IMR-90 (cell line): ENCODE data around the gene WDR1.

Experiments used
- CEBPB ChIP-seq: IDR thresholded peaks from 2 replicates; pipeline ENCODE4 v1.6.1; 2012; ENCODE audit warnings: low read depth, low read length, improper control_type of control experiment
- CTCF ChIP-seq: conservative IDR thresholded peaks from 2 replicates; pipeline ENCODE4 v1.5.1; 2012; ENCODE audit warnings: mild to moderate bottlenecking, low read depth, low read length, improper control_type of control experiment
- MAFK ChIP-seq: IDR thresholded peaks from 2 replicates; pipeline ENCODE4 v1.6.1; 2012; ENCODE audit warnings: low read depth, low read length, improper control_type of control experiment
- MXI1 ChIP-seq: IDR thresholded peaks from 2 replicates; pipeline ENCODE4 v1.6.1; 2012; ENCODE audit warnings: low read depth, mild to moderate bottlenecking, low read length, moderate library complexity, borderline replicate concordance
- POLR2A ChIP-seq: IDR thresholded peaks from 2 replicates; pipeline ENCODE4 v1.6.1; 2012; ENCODE audit warnings: mild to moderate bottlenecking, low read depth, low read length
- RCOR1 ChIP-seq: IDR thresholded peaks from 2 replicates; pipeline ENCODE4 v1.6.1; 2012; ENCODE audit warnings: mild to moderate bottlenecking, low read length, improper control_type of control experiment; ENCODE audit not compliant: insufficient replicate concordance
- USF2 ChIP-seq: fragments of 150-350 bp; IDR thresholded peaks from 2 replicates; pipeline ENCODE4 v1.6.1; 2017; ENCODE audit warnings: mild to moderate bottlenecking, antibody characterized with exemption, low read length, low read depth

- no peak for TF ChIP-seq POLR2A
- TF ChIP-seq CTCF = no peak
- TF ChIP-seq RCOR1 = no peak
- no peak for TF ChIP-seq CEBPB
- TF ChIP-seq MXI1 = no peak
- TF ChIP-seq MAFK = no peak
- TF ChIP-seq USF2 = no peak
Measured at GRCh38 chr4:10050721-10051120, 65.9 kb downstream of the WDR1 start.
